NCI-H2196 treated with DMSO at 0.1 percent for 48 hours (cell line): ENCODE results near the gene OR4N5.

Experiments used
- DNase-seq: peaks from one replicate; lab custom pipeline; 2025; ENCODE audit not compliant: unreplicated experiment; lab: John Stamatoyannopoulos, UW

OR4N5 gene

DNA sequence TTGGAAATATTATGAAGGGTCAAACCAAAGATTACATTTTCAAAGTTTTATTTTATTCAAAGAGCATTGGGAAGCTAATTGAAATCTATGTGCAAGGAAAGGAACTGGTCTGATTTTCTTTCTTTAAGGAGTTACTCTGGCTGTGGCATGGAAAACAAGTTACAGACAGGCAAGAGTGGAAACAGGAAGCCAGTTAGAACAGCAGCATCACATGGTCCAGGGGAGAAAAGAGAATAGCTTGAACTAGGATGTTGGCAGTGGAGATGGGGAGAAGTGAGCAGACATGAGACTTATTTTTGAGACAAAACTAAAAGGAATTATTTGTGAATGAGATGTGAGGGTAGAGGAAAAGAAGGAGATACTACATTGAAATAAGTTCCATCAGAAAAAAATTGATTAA is 55.5 kb downstream of the OR4N5 start:
- no peak for DNase-seq
